H9 (cell line): ENCODE results near the gene SDK1. TPM values are rescaled to one million over a fixed set of nuclear protein-coding genes. Genes with fewer than 3 reads are reported as not detected.

Source experiments
- DNase-seq: peaks from one replicate; pipeline ENCODE4 v3.0.0-alpha.2; 2017
- H2AFZ ChIP-seq: one replicate; pipeline ENCODE4 v1.6.1; 2013; ENCODE audit warnings: mild to moderate bottlenecking, low read length, control low read depth, moderate library complexity
- H2AK5ac ChIP-seq: 2 replicates; pipeline ENCODE4 v1.6.1; 2013; ENCODE audit warnings: low read length, control low read depth, mixed read lengths; ENCODE audit not compliant: insufficient read length
- H2BK120ac ChIP-seq: one replicate; pipeline ENCODE4 v1.6.1; 2013; ENCODE audit warnings: low read depth, mild to moderate bottlenecking, low read length, control low read depth, inconsistent platforms; ENCODE audit not compliant: poor library complexity, severe bottlenecking
- H2BK12ac ChIP-seq: 2 replicates; pipeline ENCODE4 v1.6.1; 2013; ENCODE audit warnings: low read length, control low read depth, mixed read lengths, low read depth; ENCODE audit not compliant: insufficient read length
- H2BK15ac ChIP-seq: 2 replicates; pipeline ENCODE4 v1.6.1; 2013; ENCODE audit warnings: low read depth, low read length, control low read depth
- H2BK20ac ChIP-seq: one replicate; pipeline ENCODE4 v1.6.1; 2013; ENCODE audit warnings: low read depth, mild to moderate bottlenecking, low read length, control low read depth, inconsistent platforms; ENCODE audit not compliant: poor library complexity, severe bottlenecking
- H2BK5ac ChIP-seq: 2 replicates; pipeline ENCODE4 v1.6.1; 2013; ENCODE audit warnings: low read length, control low read depth, mixed read lengths; ENCODE audit not compliant: insufficient read length
- H3K14ac ChIP-seq: 2 replicates; pipeline ENCODE4 v1.6.1; 2013; ENCODE audit warnings: low read length, control low read depth; ENCODE audit not compliant: insufficient read depth
- H3K18ac ChIP-seq: 2 replicates; pipeline ENCODE4 v1.6.1; 2013; ENCODE audit warnings: low read depth, mild to moderate bottlenecking, mixed read lengths, low read length, control low read depth; ENCODE audit not compliant: insufficient read length
- H3K23ac ChIP-seq: 2 replicates; pipeline ENCODE4 v1.6.1; 2013; ENCODE audit warnings: low read length, control low read depth, mixed read lengths, low read depth; ENCODE audit not compliant: insufficient read length
- H3K23me2 ChIP-seq: 2 replicates; pipeline ENCODE4 v1.6.1; 2013; ENCODE audit warnings: low read depth, mild to moderate bottlenecking, mixed read lengths, low read length, control low read depth; ENCODE audit not compliant: insufficient read length, poor library complexity, severe bottlenecking
- H3K27ac ChIP-seq: 2 replicates; pipeline ENCODE4 v1.5.1; 2013; ENCODE audit warnings: low read length, control low read depth, mixed read lengths, low read depth; ENCODE audit not compliant: insufficient read length
- H3K27me3 ChIP-seq: 2 replicates; pipeline ENCODE4 v1.6.1; 2013; ENCODE audit warnings: low read length, control low read depth, inconsistent platforms; ENCODE audit not compliant: insufficient read depth
- H3K4ac ChIP-seq: 2 replicates; pipeline ENCODE4 v1.6.1; 2013; ENCODE audit warnings: low read depth, mild to moderate bottlenecking, control low read depth, inconsistent platforms, low read length, moderate library complexity
- H3K4me1 ChIP-seq: 2 replicates; pipeline ENCODE4 v1.6.1; 2013; ENCODE audit warnings: low read length, control low read depth, inconsistent platforms; ENCODE audit not compliant: insufficient read depth
- H3K4me2 ChIP-seq: 2 replicates; pipeline ENCODE4 v1.6.1; 2013; ENCODE audit warnings: low read length, control low read depth, mixed read lengths; ENCODE audit not compliant: insufficient read length, insufficient read depth
- H3K56ac ChIP-seq: 2 replicates; pipeline ENCODE4 v1.6.1; 2013; ENCODE audit warnings: low read depth, mild to moderate bottlenecking, mixed read lengths, low read length, control low read depth; ENCODE audit not compliant: insufficient read length
- H3K79me1 ChIP-seq: 2 replicates; pipeline ENCODE4 v1.6.1; 2013; ENCODE audit warnings: low read depth, mild to moderate bottlenecking, moderate library complexity, low read length, control low read depth, inconsistent platforms; ENCODE audit not compliant: insufficient read depth, poor library complexity, severe bottlenecking
- H3K79me2 ChIP-seq: 2 replicates; pipeline ENCODE4 v1.6.1; 2013; ENCODE audit warnings: low read length, control low read depth, inconsistent platforms; ENCODE audit not compliant: insufficient read depth
- H3K9ac ChIP-seq: 2 replicates; pipeline ENCODE4 v1.6.1; 2013; ENCODE audit warnings: low read length, control low read depth, mixed read lengths; ENCODE audit not compliant: insufficient read length; ENCODE audit errors: extremely low read depth
- H3K9me3 ChIP-seq: one replicate; pipeline ENCODE4 v1.6.1; 2013; ENCODE audit warnings: low read depth, low read length, inconsistent platforms; ENCODE audit not compliant: control insufficient read depth
- H3T11ph ChIP-seq: one replicate; pipeline ENCODE4 v1.6.1; 2013; ENCODE audit warnings: mild to moderate bottlenecking, low read length, control low read depth, inconsistent platforms
- H4K20me1 ChIP-seq: one replicate; pipeline ENCODE4 v1.6.1; 2013; ENCODE audit not compliant: control insufficient read depth, insufficient read length, insufficient read depth
- H4K5ac ChIP-seq: 2 replicates; pipeline ENCODE4 v1.6.1; 2013; ENCODE audit warnings: low read depth, mild to moderate bottlenecking, mixed read lengths, low read length, control low read depth; ENCODE audit not compliant: insufficient read length
- H4K8ac ChIP-seq: replicated peaks from 2 replicates; pipeline ENCODE4 v1.6.1; 2013; ENCODE audit warnings: low read length, control low read depth, mixed read lengths, low read depth; ENCODE audit not compliant: insufficient read length
- H4K91ac ChIP-seq: 2 replicates; pipeline ENCODE4 v1.6.1; 2013; ENCODE audit warnings: low read depth, mild to moderate bottlenecking, moderate library complexity, mixed read lengths, low read length, control low read depth; ENCODE audit not compliant: insufficient read length
- H3K27ac Mint-ChIP-seq, 3 experiments: 2 replicates in 2 of 3; 3 replicates in 1 of 3; pipeline ENCODE4 v1.8.0; 2020 to 2021; ENCODE audit warnings: mixed read lengths in 3 of 3, mild to moderate bottlenecking in 1 of 3, moderate library complexity in 1 of 3
- H3K27me3 Mint-ChIP-seq: 2 replicates; pipeline ENCODE4 v1.8.0; 2021; ENCODE audit warnings: low read depth, mild to moderate bottlenecking, moderate library complexity, mixed read lengths
- H3K36me3 Mint-ChIP-seq, 3 experiments: 2 replicates in 2 of 3; 3 replicates in 1 of 3; pipeline ENCODE4 v1.8.0; 2020 to 2021; ENCODE audit warnings: low read depth in 3 of 3, mixed read lengths in 3 of 3; ENCODE audit not compliant: insufficient read depth in 1 of 3
- H3K4me1 Mint-ChIP-seq, 2 experiments: 2 replicates each; pipeline ENCODE4 v1.8.0; 2020; ENCODE audit warnings: mixed read lengths in 2 of 2
- H3K4me3 Mint-ChIP-seq, 2 experiments: 2 replicates in 1 of 2; 3 replicates in 1 of 2; pipeline ENCODE4 v1.8.0; 2020 to 2021; ENCODE audit warnings: mild to moderate bottlenecking in 2 of 2, mixed read lengths in 2 of 2, moderate library complexity in 1 of 2
- H3K9me3 Mint-ChIP-seq, 2 experiments: 2 replicates in 1 of 2; 3 replicates in 1 of 2; pipeline ENCODE4 v1.8.0; 2020; ENCODE audit warnings: mild to moderate bottlenecking in 2 of 2, mixed read lengths in 2 of 2, moderate library complexity in 1 of 2
- CTCF ChIP-seq: fragments of 200-600 bp; sonication (generic); conservative IDR thresholded peaks from 3 replicates; pipeline ENCODE4 v1.8.0; 2021; ENCODE audit warnings: antibody characterized with exemption, mild to moderate bottlenecking
- WGBS: extraction: QIAGEN DNeasy Blood & Tissue Kit; methylation state at CpG from one replicate; pipeline ENCODE4 v1.1.7; 2013; ENCODE audit warnings: missing lambda C conversion rate, low lambda C conversion rate, mixed read lengths; ENCODE audit not compliant: insufficient read length; ENCODE audit errors: extremely low coverage; 5-methylcytosine and 5-hydroxymethylcytosine counted together
- total RNA-seq: library from RNA; stranded (reverse); gene quantifications from 2 replicates; pipeline ENCODE4 v1.2.1, GENCODE V29; 2021

SDK1 gene
- total RNA-seq, 1 experiment from 2014 or later: 8.7 TPM

GRCh38 chr7:3386423-3387190 is 85.6 kb downstream of the SDK1 start:
- H4K5ac ChIP-seq: no peak overlapping the region
- H4K8ac ChIP-seq: no peak overlapping the region
- H3K4me2 ChIP-seq: no peak overlapping the region
- H2BK12ac ChIP-seq: no peak overlapping the region
- no peak overlapping the region for H2AK5ac ChIP-seq
- no peak overlapping the region for H3K27ac ChIP-seq
- no peak overlapping the region for H3K14ac ChIP-seq
- H2BK5ac ChIP-seq: no peak overlapping the region
- WGBS: no CpG with 5 or more reads among the region's 5 CpGs
- no peaks in the 10 kb centered on the region for H3K4me1 ChIP-seq
- H3K23ac ChIP-seq: no peak overlapping the region
- no peaks in the 10 kb centered on the region for H3K79me2 ChIP-seq
- no peak overlapping the region for H3K4me3 Mint-ChIP-seq
- no peaks in the 10 kb centered on the region for H3K23me2 ChIP-seq
- no peak for TF ChIP-seq CTCF
- H3T11ph ChIP-seq: no peak overlapping the region
- no peaks in the 10 kb centered on the region for H3K27me3 ChIP-seq
- no peak overlapping the region for H2AFZ ChIP-seq
- H3K4me1 Mint-ChIP-seq: peaks cover under 1% of the 10 kb centered on the region in 2 experiments; a peak in 1 of 4 replicates
- no peaks in the 10 kb centered on the region for H3K79me1 ChIP-seq
- no peak overlapping the region for H2BK15ac ChIP-seq
- H3K9me3 ChIP-seq: no peaks in the 10 kb centered on the region
- H3K9ac ChIP-seq: no peak overlapping the region
- H3K4ac ChIP-seq: no peak overlapping the region
- H3K36me3 Mint-ChIP-seq: peaks cover 0 to 2% (median 0%) of the 10 kb centered on the region in 3 experiments; a peak in 1 of 7 replicates
- no peak overlapping the region for H2BK20ac ChIP-seq
- no peaks in the 10 kb centered on the region; a peak in 2 of 5 replicates for H3K9me3 Mint-ChIP-seq
- H4K20me1 ChIP-seq: no peaks in the 10 kb centered on the region
- H3K27ac Mint-ChIP-seq: no peak overlapping the region
- DNase-seq: no peak
- H3K27me3 Mint-ChIP-seq: no peaks in the 10 kb centered on the region
- no peak overlapping the region for H2BK120ac ChIP-seq
- H4K91ac ChIP-seq: no peak overlapping the region
- no peak overlapping the region for H3K56ac ChIP-seq
- H3K18ac ChIP-seq: no peak overlapping the region
